ENCODE measurements around the gene GNPTG.

Gene GNPTG

DNA sequence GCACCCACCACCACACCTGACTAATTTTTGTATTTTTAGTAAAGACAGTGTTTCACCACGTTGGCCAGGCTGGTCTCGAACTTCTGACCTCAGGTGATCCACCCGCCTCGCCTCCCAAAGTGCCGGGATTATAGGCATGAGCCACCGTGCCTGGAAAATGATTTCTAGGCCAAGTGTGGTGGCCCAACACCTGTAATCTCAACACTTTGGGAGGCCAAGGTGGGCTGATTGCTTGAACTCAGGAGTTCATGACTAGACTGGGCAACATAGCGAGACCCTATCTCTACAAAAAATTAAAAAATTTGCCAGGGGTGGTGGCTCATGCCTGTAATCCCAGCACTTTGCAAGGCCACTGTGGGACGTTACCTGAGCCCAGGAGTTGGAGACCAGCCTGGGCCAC, 29.3 kb upstream of the GNPTG start:
- no peak for TF ChIP-seq CTCF (IDR thresholded peaks at IDR 0.05; ENCODE audit: low read depth, low read length)

GRCh38 chr16:1323296-1324239, 28.2 kb upstream of the GNPTG start:
- no peak for TF ChIP-seq CTCF (IDR thresholded peaks at IDR 0.05; ENCODE audit: low read depth, low read length)
- DNase-seq (ENCODE audit: extremely low read depth, low read depth) = no peak

More for the DNA sequence above, 29.3 kb upstream of the GNPTG start:
- DNase-seq (ENCODE audit: extremely low read depth, low read depth) = no peak

DNA sequence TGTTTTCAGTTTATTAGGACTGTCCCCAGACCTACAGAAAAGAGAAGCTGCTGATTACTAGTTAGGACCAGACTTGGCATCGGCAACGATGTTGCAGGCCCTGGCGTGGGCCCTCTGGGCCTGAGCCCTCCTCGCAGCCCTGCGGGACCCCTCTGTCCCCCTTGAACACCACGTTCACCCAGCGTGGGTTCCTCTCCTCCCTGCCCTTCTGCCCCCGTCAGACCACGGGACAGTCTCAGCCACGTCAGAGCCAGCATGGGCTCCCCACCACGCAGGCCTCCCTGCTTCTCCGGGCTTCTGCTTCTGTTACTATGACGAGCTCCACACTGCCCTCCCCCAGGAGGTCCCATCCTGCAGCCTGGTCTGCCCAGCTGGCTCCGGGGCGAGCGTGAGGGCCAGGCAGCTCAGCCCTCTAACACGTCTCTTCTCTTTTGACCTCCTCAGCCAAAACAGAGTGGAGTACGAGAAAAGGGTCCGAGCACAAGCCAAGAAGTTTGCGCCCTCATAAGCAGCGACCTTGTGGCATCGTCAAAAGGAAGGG, 27.4 kb upstream of the GNPTG start:
- TF ChIP-seq CTCF (IDR thresholded peaks at IDR 0.05; ENCODE audit: low read depth, low read length) = no peak
- DNase-seq (ENCODE audit: extremely low read depth, low read depth) = no peak

- TF ChIP-seq CTCF (IDR thresholded peaks at IDR 0.05; ENCODE audit: low read depth, low read length) = no peak
- no peak for DNase-seq (ENCODE audit: extremely low read depth, low read depth)
These were observed 26.5 kb upstream of the GNPTG start for GRCh38 chr16:1325261-1325660.

DNA sequence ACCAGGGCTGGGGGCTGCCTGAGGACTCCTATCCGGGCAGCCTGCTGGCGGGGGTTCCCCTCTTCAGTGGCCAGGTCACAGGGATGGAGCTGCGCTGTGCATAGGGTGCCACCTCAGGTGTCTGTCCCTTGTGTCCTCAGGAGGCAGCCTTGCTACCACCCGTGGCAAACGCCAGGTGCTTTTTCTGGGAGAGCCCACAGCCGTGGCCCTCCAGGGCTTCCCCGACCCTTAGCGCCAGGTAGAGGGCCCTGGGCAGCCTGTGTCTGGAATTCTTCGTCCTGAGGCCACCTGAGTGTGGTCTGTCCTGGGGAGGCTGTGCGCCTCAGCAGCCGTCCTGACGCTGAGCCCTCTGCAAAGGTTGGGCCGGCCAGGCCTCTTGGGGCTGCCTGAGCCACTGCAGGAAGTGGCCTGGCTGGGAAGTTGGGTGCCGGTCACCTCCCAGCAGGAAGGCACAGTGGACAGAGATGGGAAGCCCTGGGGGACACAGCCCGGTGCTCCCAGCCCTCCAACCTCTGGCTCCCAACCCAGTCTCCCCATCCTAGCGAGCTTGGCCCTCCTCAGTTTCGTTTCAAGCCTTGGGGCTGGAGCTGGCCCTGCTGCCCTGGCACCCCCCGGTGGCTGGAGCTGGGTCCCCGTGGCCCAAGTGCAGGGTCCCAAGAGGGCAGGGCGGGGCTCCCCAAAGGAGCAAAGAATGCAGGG, 25.9 kb upstream of the GNPTG start:
- no peak for DNase-seq (ENCODE audit: extremely low read depth, low read depth)
- TF ChIP-seq CTCF (IDR thresholded peaks at IDR 0.05; ENCODE audit: low read depth, low read length) = no peak

- no peak for DNase-seq (ENCODE audit: extremely low read depth, low read depth)
- no peak for TF ChIP-seq CTCF (IDR thresholded peaks at IDR 0.05; ENCODE audit: low read depth, low read length)
These were observed 25.3 kb upstream of the GNPTG start for GRCh38 chr16:1326391-1326790.

Data from AG09319 (cell line).